NCI-H2029 treated with DMSO at 0.1 percent for 48 hours (cell line): ENCODE data around the gene SERINC5.
A peak's percentile ranks its signal among the peaks of the same experiment; 100 is the strongest.

Experiments used
- DNase-seq: peaks from one replicate; lab custom pipeline; 2025; lab: John Stamatoyannopoulos, UW

Gene SERINC5

GRCh38 chr5:80254767-80255430 lies 949 bp downstream of the SERINC5 start:
- no peak for DNase-seq

GRCh38 chr5:80251636-80252035 lies 4.2 kb downstream of the SERINC5 start:
- no peak for DNase-seq

- DNase-seq: no peak
Observed at GRCh38 chr5:80250801-80251200, 5.0 kb downstream of the SERINC5 start.

- no peak for DNase-seq
Observed at GRCh38 chr5:80249901-80250300, 5.9 kb downstream of the SERINC5 start.

GRCh38 chr5:80248378-80248777 lies 7.5 kb downstream of the SERINC5 start:
- no peak for DNase-seq

- no peak for DNase-seq
Observed at GRCh38 chr5:80246995-80247729, 8.7 kb downstream of the SERINC5 start.

GRCh38 chr5:80246001-80246758 lies 9.7 kb downstream of the SERINC5 start:
- no peak for DNase-seq

GRCh38 chr5:80243567-80243966 lies 12.3 kb downstream of the SERINC5 start:
- DNase-seq: no peak

- no peak for DNase-seq
Observed at GRCh38 chr5:80242849-80243248, 13.0 kb downstream of the SERINC5 start.

GRCh38 chr5:80240368-80240986 lies 15.4 kb downstream of the SERINC5 start:
- no peak for DNase-seq

GRCh38 chr5:80239680-80240367 lies 16.0 kb downstream of the SERINC5 start:
- no peak for DNase-seq

GRCh38 chr5:80238778-80239679 lies 16.8 kb downstream of the SERINC5 start:
- DNase-seq: peak; percentile 53

- no peak for DNase-seq
Observed at GRCh38 chr5:80238097-80238496, 17.8 kb downstream of the SERINC5 start.

- no peak for DNase-seq
Observed at GRCh38 chr5:80237243-80237642, 18.6 kb downstream of the SERINC5 start.

- DNase-seq: no peak
Observed at GRCh38 chr5:80234116-80234948, 21.5 kb downstream of the SERINC5 start.

- DNase-seq: no peak
Observed at GRCh38 chr5:80231693-80232092, 24.2 kb downstream of the SERINC5 start.

GRCh38 chr5:80231243-80231642 lies 24.6 kb downstream of the SERINC5 start:
- DNase-seq: no peak

- DNase-seq: no peak
Observed at GRCh38 chr5:80230269-80230992, 25.4 kb downstream of the SERINC5 start.

- no peak for DNase-seq
Observed at GRCh38 chr5:80229902-80230255, 26.0 kb downstream of the SERINC5 start.
